Vagina (tissue), 2 donors: ENCODE results near the gene MT3.

ENCODE experiments used
- CTCF ChIP-seq, 3 experiments: fragments of 450-650 bp in 2 of 3; fragments of 200-600 bp in 1 of 3; sonication (generic) in 1 of 3; IDR thresholded peaks; one replicate each; pipeline ENCODE4 v1.5.1; 2017 to 2019; ENCODE audit warnings: antibody characterized with exemption in 3 of 3, mild to moderate bottlenecking in 2 of 3, moderate library complexity in 2 of 3
- POLR2AphosphoS5 ChIP-seq, 2 donors: sonication (generic); formaldehyde crosslinking; IDR thresholded peaks; one replicate each; pipeline ENCODE4 v1.9.0; 2017; ENCODE audit warnings: antibody characterized with exemption in 2 of 2, mild to moderate bottlenecking in 2 of 2, low read depth in 1 of 2; ENCODE audit not compliant: insufficient read depth in 1 of 2

DNA sequence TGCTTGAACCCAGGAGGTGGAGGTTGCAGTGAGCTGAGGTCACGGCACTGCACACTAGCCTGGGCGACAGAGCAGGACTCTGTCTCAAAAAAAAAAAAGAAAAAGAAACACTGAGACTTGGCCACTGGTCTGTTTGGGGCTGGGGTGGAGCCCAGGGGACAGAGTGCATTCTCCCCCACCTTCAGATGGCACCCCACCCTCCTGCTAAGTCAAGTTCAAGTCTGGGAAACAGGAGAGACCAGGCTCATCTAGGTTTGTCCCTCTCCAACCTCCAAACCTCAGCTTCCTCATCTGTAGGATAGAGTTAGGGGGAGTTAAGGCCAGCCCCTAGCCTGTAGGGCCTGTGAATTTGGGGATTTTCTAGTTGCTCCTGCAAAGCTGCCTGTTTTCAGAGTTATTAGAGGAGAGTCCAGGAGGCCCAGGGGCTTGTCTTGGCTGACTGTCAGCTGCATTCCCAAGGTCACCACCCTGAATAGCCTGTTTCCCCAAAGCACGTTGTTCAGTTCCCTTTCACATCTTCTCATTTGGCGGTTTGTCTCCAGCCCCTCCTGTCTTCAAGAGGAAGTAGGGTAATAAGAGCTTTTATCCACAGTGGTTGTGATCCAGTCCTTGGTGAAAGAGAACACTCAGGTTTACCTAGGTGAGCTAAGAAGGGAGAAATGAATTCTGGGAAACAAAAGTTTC is 2.2 kb downstream of the MT3 start:
- TF ChIP-seq CTCF (IDR thresholded peaks at IDR 0.05) (no peak), POLR2AphosphoS5 (IDR thresholded peaks at IDR 0.05; ENCODE audit: insufficient read depth in 1 of 2, low read depth in 1 of 2) (no peak)
